T-helper 2 cell treated with Interferon-gamma antibody and Interleukin-4, amounts not matched to agents 100 ng/mL and 5 ng/mL, for 36 hours (primary cell): Measurements from ENCODE around the gene MRC2. TPM values are rescaled to one million over a fixed set of nuclear protein-coding genes. Genes with fewer than 3 reads are reported as not detected.

Experiments used
- intact Hi-C: fragments of 100-400 bp; cut with micrococcal nuclease; formaldehyde crosslinking; loops from one replicate; pipeline ENCODE4 v1.15.1; 2023
- total RNA-seq: library from RNA; stranded (reverse); gene quantifications from 2 replicates; pipeline ENCODE4 v1.2.3, GENCODE V29; 2022

The MRC2 gene
- total RNA-seq, 1 donor from 2014 or later, result 0.70 TPM

- intact Hi-C loops, result no loop called here
Observed at GRCh38 chr17:62631086-62631935, 3.8 kb downstream of the MRC2 start.

- intact Hi-C loops, result no loop called here
Observed at GRCh38 chr17:62631936-62632924, 4.8 kb downstream of the MRC2 start.

- intact Hi-C loops, result no loop called here
Observed at GRCh38 chr17:62637809-62638208, 10.3 kb downstream of the MRC2 start.

GRCh38 chr17:62641153-62641552 is 13.7 kb downstream of the MRC2 start:
- intact Hi-C loops, result no loop called here

- intact Hi-C loops, result no loop called here
Observed at GRCh38 chr17:62641951-62642350, 14.5 kb downstream of the MRC2 start.

GRCh38 chr17:62643496-62643895 is 16.0 kb downstream of the MRC2 start:
- intact Hi-C loops, result no loop called here

GRCh38 chr17:62644487-62645173 is 17.2 kb downstream of the MRC2 start:
- intact Hi-C loops, result no loop called here

- intact Hi-C loops, result no loop called here
Observed at GRCh38 chr17:62648251-62648955, 20.9 kb downstream of the MRC2 start.

GRCh38 chr17:62648956-62649294 is 21.5 kb downstream of the MRC2 start:
- intact Hi-C loops, result no loop called here

- intact Hi-C loops, result no loop called here
Observed at GRCh38 chr17:62649570-62649969, 22.1 kb downstream of the MRC2 start.

GRCh38 chr17:62650587-62650986 is 23.1 kb downstream of the MRC2 start:
- intact Hi-C loops, result no loop called here

GRCh38 chr17:62652251-62653001 is 25.0 kb downstream of the MRC2 start:
- intact Hi-C loops, result no loop called here

- intact Hi-C loops, result no loop called here
Observed at GRCh38 chr17:62653002-62653825, 25.7 kb downstream of the MRC2 start.

- intact Hi-C loops, result no loop called here
Observed at GRCh38 chr17:62653826-62654761, 26.6 kb downstream of the MRC2 start.

GRCh38 chr17:62655656-62656055 is 28.2 kb downstream of the MRC2 start:
- intact Hi-C loops, result no loop called here

- intact Hi-C loops, result no loop called here
Observed at GRCh38 chr17:62656446-62656845, 29.0 kb downstream of the MRC2 start.

- intact Hi-C loops, result no loop called here
Observed at GRCh38 chr17:62657145-62657665, 29.7 kb downstream of the MRC2 start.

GRCh38 chr17:62657690-62658089 is 30.2 kb downstream of the MRC2 start:
- intact Hi-C loops, result no loop called here
